OCI-LY7 (cell line): Measurements from ENCODE around the gene DLEC1.

Experiments
- CTCF ChIP-seq: fragments of 200-600 bp; sonication (generic); conservative IDR thresholded peaks from 2 replicates; pipeline ENCODE4 v1.5.1; 2014; ENCODE audit warnings: mild to moderate bottlenecking, antibody characterized with exemption, low read length, moderate library complexity, mixed read lengths
- EZH2phosphoT487 ChIP-seq: fragments of 200-600 bp; sonication (generic); IDR thresholded peaks from 2 replicates; pipeline ENCODE4 v1.6.1; 2018; ENCODE audit warnings: low read depth, borderline replicate concordance, mild to moderate bottlenecking, mixed run types, antibody characterized with exemption, low read length, moderate library complexity, mixed read lengths

GRCh38 chr3:38164643-38164951, 125.6 kb downstream of the DLEC1 start:
- TF ChIP-seq CTCF (no peak), EZH2phosphoT487 (no peak)
